HG03175 (cell line): ENCODE results near the gene STK32B.

Source experiments
- ATAC-seq: cut with Tn5 transposase; IDR thresholded peaks from one replicate; pipeline ENCODE4 v1.9.1; 2021; ENCODE audit warnings: mild to moderate bottlenecking, moderate library complexity; ENCODE audit not compliant: unreplicated experiment

The STK32B gene

GRCh38 chr4:5120067-5120466 is 68.8 kb downstream of the STK32B start:
- no peak for ATAC-seq

- ATAC-seq, result no peak
These were observed 69.2 kb downstream of the STK32B start for GRCh38 chr4:5120468-5120867.

- no peak for ATAC-seq
These were observed 70.8 kb downstream of the STK32B start for GRCh38 chr4:5122114-5122513.

- ATAC-seq, result no peak
These were observed 73.6 kb downstream of the STK32B start for GRCh38 chr4:5124876-5125275.

DNA sequence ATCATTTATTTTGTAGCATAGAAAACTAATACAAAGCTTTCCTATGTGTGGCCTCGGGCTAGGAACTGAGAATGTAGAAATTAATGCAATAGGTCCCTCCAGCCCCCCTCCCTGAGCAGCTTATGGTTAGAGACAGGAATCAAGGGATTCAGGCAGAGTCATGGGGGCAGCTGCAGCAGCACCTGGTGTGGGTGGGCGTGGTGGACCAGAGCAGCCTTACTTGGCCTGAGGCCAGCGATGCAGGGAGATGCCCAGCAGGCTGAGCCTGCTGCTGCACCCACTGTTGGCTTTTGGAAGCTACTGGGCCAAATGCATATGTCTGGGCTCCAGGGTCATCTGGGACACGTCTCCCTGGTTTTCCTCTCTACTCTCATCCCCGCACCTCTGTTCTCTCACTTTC is 74.0 kb downstream of the STK32B start:
- no peak for ATAC-seq

DNA sequence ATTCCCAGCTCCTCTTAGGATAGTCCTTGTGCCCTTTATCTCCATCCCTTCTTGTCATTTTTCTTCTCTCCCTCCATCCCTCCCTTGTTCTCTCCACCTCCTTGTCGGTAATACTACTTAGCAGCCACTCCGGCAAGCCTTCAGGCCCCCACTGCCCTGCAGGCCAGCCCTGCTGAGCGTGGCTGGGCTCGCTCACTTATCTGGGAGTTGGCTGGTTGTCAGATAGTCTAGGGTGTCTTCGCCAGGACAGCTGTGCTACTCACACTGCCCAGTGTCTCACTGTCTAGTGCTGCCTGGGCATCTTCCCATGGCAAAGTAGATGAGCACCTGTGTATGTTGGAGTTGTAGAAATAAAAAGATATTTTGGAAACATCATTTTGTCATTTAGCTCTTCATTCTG is 75.0 kb downstream of the STK32B start:
- ATAC-seq, result no peak

DNA sequence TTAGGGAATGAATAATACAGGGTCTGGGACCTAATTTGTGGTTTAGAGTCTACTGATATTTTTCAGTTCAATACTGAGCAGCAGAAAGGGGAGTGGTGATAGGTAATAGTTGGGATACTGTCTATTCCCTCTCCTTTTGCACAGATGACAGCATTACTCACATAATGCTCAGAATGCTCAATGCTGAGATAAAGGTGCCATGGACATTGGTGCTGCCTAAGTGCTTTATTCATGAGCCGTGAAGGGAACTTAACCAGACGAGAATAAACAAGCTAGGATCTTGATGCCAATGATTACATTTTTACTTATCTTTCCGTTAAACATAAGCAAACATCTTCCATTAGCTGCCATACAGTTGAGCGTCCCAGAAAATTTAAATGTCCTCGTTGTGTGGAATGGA is 75.6 kb downstream of the STK32B start:
- no peak for ATAC-seq

GRCh38 chr4:5127556-5127955 is 76.3 kb downstream of the STK32B start:
- no peak for ATAC-seq

- no peak for ATAC-seq
These were observed 77.3 kb downstream of the STK32B start for GRCh38 chr4:5128569-5128968.

DNA sequence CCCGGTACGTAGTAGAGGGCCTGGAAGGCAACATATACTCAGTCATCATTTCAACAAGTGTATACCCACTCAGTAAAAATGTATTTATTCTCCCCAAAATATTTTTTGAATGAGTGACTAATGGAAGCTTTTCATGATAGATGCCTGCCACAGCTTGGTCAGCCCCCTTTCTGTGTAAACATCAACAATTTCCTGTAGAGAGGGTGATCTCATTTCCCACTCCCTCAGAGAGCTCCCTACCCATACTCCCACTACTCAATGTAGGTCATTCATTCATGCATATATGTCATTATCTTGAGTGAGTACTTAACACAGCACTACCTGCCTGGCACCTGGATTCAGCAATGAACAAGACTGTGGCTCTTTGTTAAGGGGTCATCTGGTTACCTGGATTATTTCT is 81.9 kb downstream of the STK32B start:
- no peak for ATAC-seq

DNA sequence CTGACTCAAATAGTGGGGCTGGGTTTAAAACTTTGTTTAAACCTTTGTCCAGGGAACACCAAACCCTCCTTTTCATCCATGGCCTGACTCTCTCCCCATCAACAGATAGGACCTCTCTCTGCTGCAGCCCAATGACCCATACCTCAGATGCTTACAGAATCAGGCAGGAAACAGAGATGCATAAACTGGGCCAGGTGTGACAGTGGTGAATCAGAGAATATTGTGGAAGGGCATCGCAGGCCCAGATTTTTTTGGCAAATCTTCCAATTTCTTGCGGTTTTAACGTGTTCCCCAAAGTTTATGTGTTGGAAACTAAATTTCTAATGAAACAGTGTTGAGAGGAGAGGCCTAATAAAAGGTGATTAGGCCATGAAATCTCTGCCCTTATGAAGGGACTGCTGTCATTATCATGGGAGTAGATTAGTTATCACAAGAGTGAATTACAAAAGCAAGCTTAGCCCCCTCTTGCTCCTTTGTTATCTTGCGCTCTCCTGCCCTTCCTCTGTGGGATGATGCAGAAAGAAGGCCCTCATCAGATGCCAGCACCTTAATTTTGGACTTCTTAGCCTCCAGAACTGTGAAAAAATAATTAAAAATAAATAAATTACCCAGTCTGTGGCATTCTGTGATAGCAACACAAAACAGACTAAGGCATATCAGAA is 82.8 kb downstream of the STK32B start:
- no peak for ATAC-seq

- no peak for ATAC-seq
These were observed 83.3 kb downstream of the STK32B start for GRCh38 chr4:5134620-5135019.

- ATAC-seq, result no peak
These were observed 85.9 kb downstream of the STK32B start for GRCh38 chr4:5137226-5137625.

DNA sequence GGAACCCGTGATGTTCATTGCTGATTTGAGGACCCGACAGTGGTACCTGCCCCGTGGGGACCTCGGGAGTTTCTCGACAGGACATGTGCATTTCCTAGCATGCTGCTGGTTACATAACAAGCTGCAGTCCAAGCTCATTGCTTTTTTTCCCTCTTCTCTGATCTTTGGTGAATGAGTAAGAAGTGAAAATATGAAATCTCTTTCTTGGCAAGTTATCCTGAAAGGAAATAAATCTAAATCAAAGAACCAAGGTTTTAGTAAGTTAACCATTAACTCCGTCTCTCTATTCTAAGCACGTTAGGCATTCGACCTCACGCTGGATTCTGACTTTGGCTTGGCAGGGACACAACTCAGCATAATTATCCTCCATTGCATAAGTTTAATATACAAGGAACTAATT is 86.6 kb downstream of the STK32B start:
- no peak for ATAC-seq

- ATAC-seq, result no peak
These were observed 87.1 kb downstream of the STK32B start for GRCh38 chr4:5138389-5138788.

GRCh38 chr4:5139141-5139540 is 87.9 kb downstream of the STK32B start:
- no peak for ATAC-seq

DNA sequence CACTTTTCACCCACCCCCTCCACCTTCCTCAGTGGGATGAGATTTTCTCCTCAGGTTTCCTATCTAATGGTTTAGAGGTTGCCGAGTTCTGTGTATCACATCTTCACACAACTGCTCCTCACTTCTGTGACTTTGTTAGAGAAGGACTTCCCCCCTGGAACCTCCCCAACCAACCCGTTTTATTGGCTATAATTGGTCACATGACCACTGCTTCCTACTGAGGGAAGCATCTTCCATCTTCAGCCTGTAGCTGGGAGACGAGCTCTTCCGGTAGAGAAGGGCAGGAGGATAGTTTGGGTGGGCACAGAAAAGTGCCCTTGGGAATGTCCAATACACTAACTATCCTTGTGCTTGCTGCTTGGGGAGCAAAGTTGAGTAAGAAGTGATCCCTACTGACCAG is 90.5 kb downstream of the STK32B start:
- ATAC-seq, result no peak

- ATAC-seq, result no peak
These were observed 91.4 kb downstream of the STK32B start for GRCh38 chr4:5142726-5143125.

- ATAC-seq, result no peak
These were observed 92.1 kb downstream of the STK32B start for GRCh38 chr4:5143306-5143861.

DNA sequence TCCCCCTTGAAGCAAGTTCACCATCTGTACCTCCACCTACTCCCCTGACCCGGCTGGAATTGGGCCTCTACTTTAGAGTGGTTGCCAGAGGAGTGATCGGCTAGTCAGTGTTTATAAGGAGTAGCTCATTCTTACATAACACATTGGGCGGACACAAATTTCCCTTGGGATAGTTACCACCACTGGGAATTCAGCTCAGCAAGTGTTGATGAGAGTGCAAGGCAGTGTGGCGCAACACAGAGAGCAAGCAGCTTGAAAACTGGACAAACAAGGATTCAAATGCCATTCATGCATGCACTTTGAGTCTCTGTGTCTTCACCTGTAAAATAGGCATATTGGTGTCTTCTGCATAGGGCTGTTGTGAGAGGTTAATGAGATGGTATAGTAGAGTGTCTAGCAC is 92.7 kb downstream of the STK32B start:
- no peak for ATAC-seq

DNA sequence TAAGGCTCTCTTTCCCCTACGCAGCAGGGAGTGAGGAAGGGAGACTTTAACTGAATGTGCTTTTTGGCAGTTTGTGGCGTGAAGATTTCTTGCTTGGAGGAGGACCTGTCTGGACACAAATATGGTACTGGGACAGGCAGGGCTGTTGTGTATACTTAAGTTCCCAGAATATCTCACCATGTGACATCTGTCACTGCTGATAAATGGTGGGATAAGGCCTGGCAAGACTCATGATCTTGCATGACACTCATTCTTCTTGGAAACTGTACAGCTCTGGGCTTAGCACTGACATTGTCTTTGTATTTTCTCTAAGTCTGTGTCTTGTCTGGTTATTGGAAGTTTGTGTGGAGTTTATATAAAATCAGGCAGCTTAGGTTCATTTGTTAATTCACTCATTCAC is 93.1 kb downstream of the STK32B start:
- no peak for ATAC-seq

DNA sequence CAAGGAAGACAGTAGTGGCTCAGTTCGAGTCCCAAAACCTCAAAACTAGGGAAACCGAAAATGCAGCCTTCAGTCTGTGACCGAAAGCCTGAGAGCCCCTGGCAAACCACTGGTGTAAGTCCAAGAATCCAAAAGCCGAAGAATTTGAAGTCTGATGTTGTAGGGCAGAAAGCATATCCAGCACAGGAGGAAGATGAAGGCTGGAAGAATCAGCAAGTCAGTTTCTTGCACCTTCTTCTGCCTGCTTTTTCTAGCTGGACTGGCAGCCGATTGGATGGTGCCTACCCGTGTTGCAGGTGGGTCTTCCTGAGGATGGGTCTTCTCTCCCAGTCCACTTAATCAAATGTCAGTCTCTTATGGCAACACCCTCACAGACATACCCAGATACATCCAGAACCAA is 95.0 kb downstream of the STK32B start:
- no peak for ATAC-seq

- no peak for ATAC-seq
These were observed 101.2 kb downstream of the STK32B start for GRCh38 chr4:5152521-5152920.
